ENCODE data around the gene OR2M3.
"Not testable (repeated sequence)": the region's sequence is repeated elsewhere in the genome, so short reads cannot be mapped to it uniquely, and the experiment has no call there.

The OR2M3 gene

GRCh38 chr1:248196965-248197364 is at the start of gene OR2M3:
Gene OR2M3 (plus strand): TSS chr1:248197265. CDS start chr1:248203068, 5,803 bp downstream.
- DNase-seq (ENCODE audit: low read depth): no peak

- no peak for DNase-seq (ENCODE audit: low read depth)
Observed at GRCh38 chr1:248152056-248152827, 44.8 kb upstream of the OR2M3 start.

GRCh38 chr1:248155927-248156326 is 41.1 kb upstream of the OR2M3 start:
- no peak for DNase-seq (ENCODE audit: low read depth)

GRCh38 chr1:248158758-248159157 is 38.3 kb upstream of the OR2M3 start:
- no peak for DNase-seq (ENCODE audit: low read depth)

GRCh38 chr1:248164031-248164430 is 33.0 kb upstream of the OR2M3 start:
- no peak for DNase-seq (ENCODE audit: low read depth)

GRCh38 chr1:248165186-248165585 is 31.9 kb upstream of the OR2M3 start:
- no peak for DNase-seq (ENCODE audit: low read depth)

- DNase-seq (ENCODE audit: low read depth): no peak
Observed at GRCh38 chr1:248174521-248174920, 22.5 kb upstream of the OR2M3 start, which contains the start of gene OR2M2. Gene OR2M2 (plus strand): TSS chr1:248174821. CDS start chr1:248179986, 5,165 bp downstream.

- DNase-seq (ENCODE audit: low read depth): no peak
Observed at GRCh38 chr1:248183996-248184395, 13.1 kb upstream of the OR2M3 start.

- DNase-seq (ENCODE audit: low read depth): no peak
Observed at GRCh38 chr1:248187363-248187762, 9.7 kb upstream of the OR2M3 start.

GRCh38 chr1:248189026-248189425 is 8.0 kb upstream of the OR2M3 start:
- DNase-seq (ENCODE audit: low read depth): no peak

GRCh38 chr1:248194117-248194516 is 2.9 kb upstream of the OR2M3 start:
- no peak for DNase-seq (ENCODE audit: low read depth)

- DNase-seq (ENCODE audit: low read depth): no peak
Observed at GRCh38 chr1:248215880-248216279, 18.8 kb downstream of the OR2M3 start.

GRCh38 chr1:248225537-248225936 is 28.5 kb downstream of the OR2M3 start:
- DNase-seq (ENCODE audit: low read depth): no peak

GRCh38 chr1:248229360-248229908 is 32.4 kb downstream of the OR2M3 start:
- DNase-seq (ENCODE audit: low read depth): no peak

- DNase-seq (ENCODE audit: low read depth): no peak
Observed at GRCh38 chr1:248231117-248231516, 34.1 kb downstream of the OR2M3 start, which contains the start of gene OR2M4. Gene OR2M4 (plus strand): TSS chr1:248231417. CDS start chr1:248238929, 7,512 bp downstream.

GRCh38 chr1:248239478-248239877 is 42.4 kb downstream of the OR2M3 start:
- DNase-seq (ENCODE audit: low read depth): no peak

- DNase-seq (ENCODE audit: low read depth): no peak
Observed at GRCh38 chr1:248243204-248243603, 46.1 kb downstream of the OR2M3 start.

GRCh38 chr1:248259309-248259708 is 62.2 kb downstream of the OR2M3 start:
- DNase-seq (ENCODE audit: low read depth): not testable (repeated sequence)

Measured in stimulated activated CD8-positive, alpha-beta memory T cell treated with anti-CD3 and anti-CD28 coated beads, Interleukin-12 subunit alpha, Interleukin-12 subunit beta, amount 100 ng/mL, for 4 hours (primary cell).